ENCODE measurements around the gene EIF2S1. TPM values are rescaled to one million over a fixed set of nuclear protein-coding genes. Genes with fewer than 3 reads are reported as not detected.

The EIF2S1 gene
- polyA plus RNA-seq, 2 of the 4 experiments (the other 2 are of a cell fraction), result 385 to 393 TPM

DNA sequence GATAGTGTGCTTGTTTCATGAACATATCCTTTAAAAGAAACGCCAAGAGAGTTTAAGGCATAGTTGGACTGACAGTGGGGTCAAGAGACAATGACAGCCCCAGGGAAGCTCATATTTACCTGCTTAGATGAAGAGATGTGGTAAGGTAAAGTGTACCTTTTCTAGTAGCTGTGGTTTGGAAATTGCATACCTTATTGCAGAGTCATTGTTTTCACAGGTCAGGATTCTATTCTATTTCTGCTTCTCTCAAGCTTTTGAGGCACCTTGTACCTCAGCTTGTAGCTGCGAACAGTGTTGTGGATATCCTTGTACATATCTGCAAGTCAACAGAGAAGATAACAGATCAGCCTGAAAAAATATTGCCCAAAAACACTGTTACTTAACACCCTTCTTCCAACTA, 48.3 kb upstream of the EIF2S1 start:
- no peak overlapping the region for H3K4me2 ChIP-seq
- POLR2A ChIA-PET, result no interaction called here
- no peaks in the 10 kb centered on the region for H3K4me1 ChIP-seq
- CTCF ChIA-PET, result interaction anchor here (0.6 kb wide), 1 partner anchor 150 kb away, joined by 3 read pairs; no protein-coding TSS in a partner anchor
- ATAC-seq (no peak), FAIRE-seq (no peak), DNase-seq (ENCODE audit: low read depth in 1 of 2, low spot score in 1 of 2) (no peak)
- H3K27ac ChIP-seq, result no peak overlapping the region
- 90% methylated on average over 2 of the region's 2 CpGs for WGBS (ENCODE audit: missing lambda C conversion rate)
- H3K4me3 ChIP-seq, result no peak overlapping the region
- no peaks in the 10 kb centered on the region for H3K9me3 ChIP-seq
- TF ChIP-seq, protein P1, sequence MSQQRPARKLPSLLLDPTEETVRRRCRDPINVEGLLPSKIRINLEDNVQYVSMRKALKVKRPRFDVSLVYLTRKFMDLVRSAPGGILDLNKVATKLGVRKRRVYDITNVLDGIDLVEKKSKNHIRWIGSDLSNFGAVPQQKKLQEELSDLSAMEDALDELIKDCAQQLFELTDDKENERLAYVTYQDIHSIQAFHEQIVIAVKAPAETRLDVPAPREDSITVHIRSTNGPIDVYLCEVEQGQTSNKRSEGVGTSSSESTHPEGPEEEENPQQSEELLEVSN (IDR thresholded peaks at IDR 0.05; ENCODE audit: borderline replicate concordance, low read depth), result no peak
- TF ChIP-seq KDM5A (IDR thresholded peaks at IDR 0.05) (no peak), HEYL (CRISPR knock-in tag; IDR thresholded peaks at IDR 0.05) (no peak), BHLHE40 (IDR thresholded peaks at IDR 0.05; ENCODE audit: low read depth, low read length) (no peak), POLR2A (IDR thresholded peaks at IDR 0.05; ENCODE audit: low read length) (no peak), HOXB13 (CRISPR knock-in tag; IDR thresholded peaks at IDR 0.05; ENCODE audit: low read depth) (no peak), SMC3 (IDR thresholded peaks at IDR 0.05) (no peak), CEBPB (IDR thresholded peaks at IDR 0.05) (no peak), NPAS2 (CRISPR knock-in tag; IDR thresholded peaks at IDR 0.05; ENCODE audit: borderline replicate concordance) (no peak), NFE2L2 (conservative IDR thresholded peaks at IDR 0.05; ENCODE audit: low read length) (no peak)
- TF ChIP-seq, protein P2, sequence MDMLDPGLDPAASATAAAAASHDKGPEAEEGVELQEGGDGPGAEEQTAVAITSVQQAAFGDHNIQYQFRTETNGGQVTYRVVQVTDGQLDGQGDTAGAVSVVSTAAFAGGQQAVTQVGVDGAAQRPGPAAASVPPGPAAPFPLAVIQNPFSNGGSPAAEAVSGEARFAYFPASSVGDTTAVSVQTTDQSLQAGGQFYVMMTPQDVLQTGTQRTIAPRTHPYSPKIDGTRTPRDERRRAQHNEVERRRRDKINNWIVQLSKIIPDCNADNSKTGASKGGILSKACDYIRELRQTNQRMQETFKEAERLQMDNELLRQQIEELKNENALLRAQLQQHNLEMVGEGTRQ (IDR thresholded peaks at IDR 0.05), result no peak

DNA sequence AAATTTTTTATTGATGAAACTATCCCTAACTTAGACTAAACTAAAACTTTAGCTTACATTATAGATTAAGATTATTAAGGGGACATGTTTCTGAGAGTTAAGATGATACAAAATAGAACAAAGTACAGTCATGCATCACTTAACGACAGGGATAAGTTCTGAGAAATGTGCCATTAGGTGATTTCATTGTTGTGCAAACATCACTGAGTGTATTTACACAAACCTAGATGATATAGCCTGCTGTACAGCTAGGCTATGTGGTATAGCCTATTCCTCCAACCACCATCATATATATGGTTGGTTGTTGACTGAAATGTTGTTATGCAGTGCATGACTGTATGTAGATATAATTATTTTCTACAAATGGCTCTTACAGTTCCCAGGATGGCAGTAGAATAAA, 47.0 kb upstream of the EIF2S1 start:
- ATAC-seq (no peak), FAIRE-seq (no peak), DNase-seq (ENCODE audit: low read depth in 1 of 2, low spot score in 1 of 2) (no peak)
- Histone ChIP-seq H3K4me2 (no peak overlapping the region), H3K27ac (no peak overlapping the region), H3K4me1 (no peaks in the 10 kb centered on the region), H3K9me3 (no peaks in the 10 kb centered on the region), H3K4me3 (no peak overlapping the region)
- TF ChIP-seq RAD21 (conservative IDR thresholded peaks at IDR 0.05 in 1 of 2, IDR thresholded peaks at IDR 0.05 in 1 of 2) (no peak), MAFK (IDR thresholded peaks at IDR 0.05; ENCODE audit: partially characterized antibody) (no peak), JUNB (IDR thresholded peaks at IDR 0.05) (no peak), HDAC2 (IDR thresholded peaks at IDR 0.05) (no peak)
- TF ChIP-seq, protein P3, sequence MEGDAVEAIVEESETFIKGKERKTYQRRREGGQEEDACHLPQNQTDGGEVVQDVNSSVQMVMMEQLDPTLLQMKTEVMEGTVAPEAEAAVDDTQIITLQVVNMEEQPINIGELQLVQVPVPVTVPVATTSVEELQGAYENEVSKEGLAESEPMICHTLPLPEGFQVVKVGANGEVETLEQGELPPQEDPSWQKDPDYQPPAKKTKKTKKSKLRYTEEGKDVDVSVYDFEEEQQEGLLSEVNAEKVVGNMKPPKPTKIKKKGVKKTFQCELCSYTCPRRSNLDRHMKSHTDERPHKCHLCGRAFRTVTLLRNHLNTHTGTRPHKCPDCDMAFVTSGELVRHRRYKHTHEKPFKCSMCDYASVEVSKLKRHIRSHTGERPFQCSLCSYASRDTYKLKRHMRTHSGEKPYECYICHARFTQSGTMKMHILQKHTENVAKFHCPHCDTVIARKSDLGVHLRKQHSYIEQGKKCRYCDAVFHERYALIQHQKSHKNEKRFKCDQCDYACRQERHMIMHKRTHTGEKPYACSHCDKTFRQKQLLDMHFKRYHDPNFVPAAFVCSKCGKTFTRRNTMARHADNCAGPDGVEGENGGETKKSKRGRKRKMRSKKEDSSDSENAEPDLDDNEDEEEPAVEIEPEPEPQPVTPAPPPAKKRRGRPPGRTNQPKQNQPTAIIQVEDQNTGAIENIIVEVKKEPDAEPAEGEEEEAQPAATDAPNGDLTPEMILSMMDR (IDR thresholded peaks at IDR 0.05), result no peak
- TF ChIP-seq, protein P4, sequence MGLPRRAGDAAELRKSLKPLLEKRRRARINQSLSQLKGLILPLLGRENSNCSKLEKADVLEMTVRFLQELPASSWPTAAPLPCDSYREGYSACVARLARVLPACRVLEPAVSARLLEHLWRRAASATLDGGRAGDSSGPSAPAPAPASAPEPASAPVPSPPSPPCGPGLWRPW (IDR thresholded peaks at IDR 0.05), result no peak
- CTCF ChIA-PET, result no interaction called here
- POLR2A ChIA-PET, result no interaction called here
- 25% methylated on average over 1 of the region's 1 CpG for WGBS (ENCODE audit: missing lambda C conversion rate)

DNA sequence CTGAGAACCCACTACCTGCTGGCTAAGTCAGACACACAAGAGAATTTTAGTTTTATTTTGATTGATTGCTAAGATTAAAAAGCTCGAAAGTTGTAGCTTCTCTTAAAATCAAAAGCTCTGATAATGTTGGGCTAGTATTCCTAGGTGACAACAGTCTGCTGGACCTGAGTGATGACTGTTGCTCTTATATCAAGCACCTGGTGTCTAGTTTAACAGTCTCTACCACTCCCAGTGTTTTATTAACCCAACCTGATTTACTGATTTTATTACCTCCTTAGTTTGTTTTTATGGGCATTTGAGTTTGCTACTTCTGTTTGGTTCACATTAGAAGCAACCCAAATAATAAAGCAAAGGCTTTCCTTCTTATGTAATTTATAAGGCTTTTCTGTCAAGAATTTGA, 42.3 kb upstream of the EIF2S1 start:
- no peak overlapping the region for H3K4me3 ChIP-seq
- H3K27ac ChIP-seq, result no peak overlapping the region
- ATAC-seq (no peak), DNase-seq (ENCODE audit: low read depth in 1 of 2, low spot score in 1 of 2) (no peak), FAIRE-seq (no peak)
- H3K4me2 ChIP-seq, result no peak overlapping the region
- H3K4me1 ChIP-seq, result no peaks in the 10 kb centered on the region
- ChIA-PET CTCF (interaction anchor here (0.9 to 1.5 kb wide), 3 partner anchors 12 to 34 kb away, joined by 3 read pairs; no protein-coding TSS in a partner anchor), POLR2A (no interaction called here)
- WGBS (ENCODE audit: missing lambda C conversion rate), result 88% methylated on average over 1 of the region's 1 CpG
- no peaks in the 10 kb centered on the region for H3K9me3 ChIP-seq
- TF ChIP-seq EP300 (IDR thresholded peaks at IDR 0.05) (no peak), ZSCAN20 (CRISPR knock-in tag; IDR thresholded peaks at IDR 0.05) (no peak), BHLHE40 (IDR thresholded peaks at IDR 0.05; ENCODE audit: low read depth, low read length) (no peak), HEYL (CRISPR knock-in tag; IDR thresholded peaks at IDR 0.05) (no peak), TP53 (CRISPR knock-in tag; IDR thresholded peaks at IDR 0.05) (no peak), MAFK (IDR thresholded peaks at IDR 0.05; ENCODE audit: partially characterized antibody) (no peak), SREBF2 (IDR thresholded peaks at IDR 0.05) (no peak)
- TF ChIP-seq, protein P1 (IDR thresholded peaks at IDR 0.05; ENCODE audit: borderline replicate concordance, low read depth), result no peak

Data from A549 (cell line).